Smooth muscle cell (in vitro differentiated cells): Measurements from ENCODE around the gene POP4. TPM values are rescaled to one million over a fixed set of nuclear protein-coding genes. Genes with fewer than 3 reads are reported as not detected.

Experiments used
- DNase-seq: peaks from one replicate; lab custom pipeline; 2025; ENCODE audit not compliant: unreplicated experiment; lab: John Stamatoyannopoulos, UW
- H2AFZ ChIP-seq: fragments of 200-600 bp; sonication (generic); 2 replicates; pipeline ENCODE4 v1.6.0; 2016; ENCODE audit warnings: antibody characterized with exemption, low read depth, mild to moderate bottlenecking
- H3F3A ChIP-seq: fragments of 200-600 bp; sonication (generic); 2 replicates; pipeline ENCODE4 v1.6.0; 2017; ENCODE audit warnings: antibody characterized with exemption, low read depth
- H3K27ac ChIP-seq: fragments of 200-600 bp; sonication (generic); 2 replicates; pipeline ENCODE4 v1.5.1; 2016; ENCODE audit warnings: low read depth, mild to moderate bottlenecking
- H3K27me3 ChIP-seq: fragments of 200-600 bp; sonication (generic); 2 replicates; pipeline ENCODE4 v1.6.1; 2016; ENCODE audit warnings: low read depth, mild to moderate bottlenecking
- H3K36me3 ChIP-seq: fragments of 200-600 bp; sonication (generic); 2 replicates; pipeline ENCODE4 v1.5.1; 2016; ENCODE audit warnings: low read depth
- H3K4me1 ChIP-seq: fragments of 200-600 bp; sonication (generic); 2 replicates; pipeline ENCODE4 v1.5.1; 2016; ENCODE audit warnings: low read depth
- H3K4me2 ChIP-seq: fragments of 200-600 bp; sonication (generic); 2 replicates; pipeline ENCODE4 v1.6.0; 2016; ENCODE audit warnings: mild to moderate bottlenecking
- H3K4me3 ChIP-seq: fragments of 200-600 bp; sonication (generic); 2 replicates; pipeline ENCODE4 v1.5.1; 2016; ENCODE audit warnings: mild to moderate bottlenecking
- H3K79me2 ChIP-seq: fragments of 200-600 bp; sonication (generic); 2 replicates; pipeline ENCODE4 v1.6.0; 2016; ENCODE audit warnings: low read depth, mild to moderate bottlenecking
- H3K9ac ChIP-seq: fragments of 200-600 bp; sonication (generic); 2 replicates; pipeline ENCODE4 v1.6.0; 2016; ENCODE audit warnings: low read depth
- H3K9me3 ChIP-seq: fragments of 200-600 bp; sonication (generic); replicated peaks from 2 replicates; pipeline ENCODE4 v1.5.1; 2016; ENCODE audit warnings: low read depth
- H4K20me1 ChIP-seq: fragments of 200-600 bp; sonication (generic); 2 replicates; pipeline ENCODE4 v1.6.0; 2016; ENCODE audit warnings: low read depth
- CTCF ChIP-seq: fragments of 200-600 bp; sonication (generic); IDR thresholded peaks from 2 replicates; pipeline ENCODE4 v1.5.1; 2017; ENCODE audit warnings: borderline replicate concordance, mild to moderate bottlenecking, antibody characterized with exemption; ENCODE audit not compliant: insufficient read depth, poor library complexity, severe bottlenecking
- WGBS: methylation state at CpG from one replicate; pipeline ENCODE4 v1.1.7; 2016; ENCODE audit warnings: low lambda C conversion rate; 5-methylcytosine and 5-hydroxymethylcytosine counted together
- polyA plus RNA-seq: library from polyadenylated mRNA; unstranded; fragments of >200 nt; fragmentation: Nextera tagmentation; extraction: Ambion mirVana; gene quantifications from 2 replicates; pipeline ENCODE4 v1.2.1, GENCODE V29; 2016
- total RNA-seq: library from RNA; depleted of rRNA; stranded (reverse); fragments of >200 nt; gene quantifications from 2 replicates; pipeline ENCODE4 v1.2.3, GENCODE V29; 2014

Gene POP4
- total and polyA plus RNA-seq, 2 experiments from 2014 or later: 54.4 to 94.9 TPM

GRCh38 chr19:29645491-29645867 lies 39.4 kb downstream of the POP4 start:
- 32% methylated on average over 5 of the region's 5 CpGs for WGBS
- H3K4me3 ChIP-seq: no peak overlapping the region
- no peak overlapping the region for H3K9ac ChIP-seq
- H3K27ac ChIP-seq: no peak overlapping the region
- no peaks in the 10 kb centered on the region for H3K79me2 ChIP-seq
- no peaks in the 10 kb centered on the region for H4K20me1 ChIP-seq
- H3K4me2 ChIP-seq: peak overlapping the region; percentile 4
- H3F3A ChIP-seq: no peaks in the 10 kb centered on the region
- no peak overlapping the region for H2AFZ ChIP-seq
- H3K27me3 ChIP-seq: no peaks in the 10 kb centered on the region
- TF ChIP-seq CTCF: no peak
- no peaks in the 10 kb centered on the region for H3K36me3 ChIP-seq
- H3K4me1 ChIP-seq: no peaks in the 10 kb centered on the region
- no peaks in the 10 kb centered on the region for H3K9me3 ChIP-seq
- DNase-seq: no peak

DNA sequence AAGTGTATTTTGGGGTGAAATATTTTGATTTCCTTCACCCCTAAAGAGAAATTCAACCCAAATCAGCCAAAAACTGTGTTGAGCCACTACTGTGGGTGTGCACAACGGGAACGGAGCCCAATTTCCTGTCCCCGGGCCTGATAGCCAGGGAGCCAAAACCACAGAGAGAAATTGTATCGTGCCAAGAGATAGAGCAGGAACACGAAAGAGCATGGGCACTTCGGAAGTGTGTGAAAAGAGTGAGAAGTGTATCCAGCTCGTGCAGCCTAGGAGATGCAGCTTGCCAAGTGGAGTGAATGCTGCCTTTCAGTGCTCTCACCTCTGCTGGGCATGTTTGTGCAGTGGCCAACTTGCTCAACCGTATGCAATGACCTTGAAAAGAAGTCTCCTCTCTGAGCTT lies 39.8 kb downstream of the POP4 start:
- no peaks in the 10 kb centered on the region for H4K20me1 ChIP-seq
- DNase-seq: no peak
- H3K79me2 ChIP-seq: no peaks in the 10 kb centered on the region
- no peak overlapping the region for H3K4me3 ChIP-seq
- H3K9ac ChIP-seq: no peak overlapping the region
- H3K9me3 ChIP-seq: no peaks in the 10 kb centered on the region
- 43% methylated on average over 8 of the region's 8 CpGs for WGBS
- H3K4me2 ChIP-seq: peak overlapping the region; percentile 4
- H3K27me3 ChIP-seq: no peaks in the 10 kb centered on the region
- H3K4me1 ChIP-seq: no peaks in the 10 kb centered on the region
- H3K27ac ChIP-seq: no peak overlapping the region
- no peak for TF ChIP-seq CTCF
- no peak overlapping the region for H2AFZ ChIP-seq
- no peaks in the 10 kb centered on the region for H3F3A ChIP-seq
- no peaks in the 10 kb centered on the region for H3K36me3 ChIP-seq

- no peak for TF ChIP-seq CTCF
- Histone ChIP-seq H3K4me2 (no peak overlapping the region), H3K4me3 (no peak overlapping the region), H3F3A (no peaks in the 10 kb centered on the region), H3K27ac (no peak overlapping the region), H3K4me1 (no peaks in the 10 kb centered on the region), H3K27me3 (no peaks in the 10 kb centered on the region), H3K9me3 (no peaks in the 10 kb centered on the region), H2AFZ (no peak overlapping the region), H3K9ac (no peak overlapping the region), H3K79me2 (no peaks in the 10 kb centered on the region), H3K36me3 (no peaks in the 10 kb centered on the region), H4K20me1 (no peaks in the 10 kb centered on the region)
- 75% methylated on average over 7 of the region's 7 CpGs for WGBS
- DNase-seq: no peak
Observed at GRCh38 chr19:29650772-29651387, 44.8 kb downstream of the POP4 start.
